WTC11 (cell line): ENCODE measurements around the gene GAS2.

Source experiments
- CREM ChIP-seq: sonication (generic); formaldehyde crosslinking; IDR thresholded peaks from 2 replicates; pipeline ENCODE4 v1.8.1; 2022; ENCODE audit warnings: mild to moderate bottlenecking, missing genetic modification reagents, moderate library complexity
- FOXP1 ChIP-seq: sonication (generic); formaldehyde crosslinking; IDR thresholded peaks from 2 replicates; pipeline ENCODE4 v1.8.0; 2022; ENCODE audit warnings: missing genetic modification reagents, mild to moderate bottlenecking, moderate library complexity, borderline replicate concordance
- IRF2 ChIP-seq: sonication (generic); formaldehyde crosslinking; IDR thresholded peaks from 2 replicates; pipeline ENCODE4 v1.8.0; 2022; ENCODE audit warnings: low read depth, missing genetic modification reagents, borderline replicate concordance
- NFYB ChIP-seq: sonication (generic); formaldehyde crosslinking; conservative IDR thresholded peaks from 2 replicates; pipeline ENCODE4 v1.8.0; 2022; ENCODE audit warnings: low read depth, missing genetic modification reagents
- TCF7 ChIP-seq: sonication (generic); formaldehyde crosslinking; IDR thresholded peaks from 2 replicates; pipeline ENCODE4 v1.8.0; 2022; ENCODE audit warnings: mild to moderate bottlenecking, low read depth, missing genetic modification reagents, moderate library complexity
- TEAD4 ChIP-seq: sonication (generic); formaldehyde crosslinking; IDR thresholded peaks from 2 replicates; pipeline ENCODE4 v1.8.0; 2022; ENCODE audit warnings: mild to moderate bottlenecking, missing genetic modification reagents
- TP53 ChIP-seq: sonication (generic); formaldehyde crosslinking; IDR thresholded peaks from 2 replicates; pipeline ENCODE4 v1.8.1; 2023; ENCODE audit warnings: mild to moderate bottlenecking, missing genetic modification reagents
- TF ChIP-seq, protein P1 (sequence below): fragments of 200-600 bp; IDR thresholded peaks from 2 replicates; pipeline ENCODE4 v1.8.0; 2022; ENCODE audit warnings: antibody characterized with exemption
- TF ChIP-seq, protein P2 (sequence below): sonication (generic); formaldehyde crosslinking; IDR thresholded peaks from 2 replicates; pipeline ENCODE4 v1.8.1; 2022; ENCODE audit warnings: missing genetic modification reagents, borderline replicate concordance
- TF ChIP-seq, protein P3 (sequence below): sonication (generic); formaldehyde crosslinking; IDR thresholded peaks from 2 replicates; pipeline ENCODE4 v1.8.1; 2023; ENCODE audit warnings: mild to moderate bottlenecking, missing genetic modification reagents, moderate library complexity
- TF ChIP-seq, protein P4 (sequence below): sonication (generic); formaldehyde crosslinking; conservative IDR thresholded peaks from 2 replicates; pipeline ENCODE4 v1.8.1; 2022; ENCODE audit warnings: mild to moderate bottlenecking, missing genetic modification reagents
- TF ChIP-seq, protein P5 (sequence below): sonication (generic); formaldehyde crosslinking; IDR thresholded peaks from 2 replicates; pipeline ENCODE4 v1.8.0; 2022; ENCODE audit warnings: mild to moderate bottlenecking, missing genetic modification reagents

DNA sequence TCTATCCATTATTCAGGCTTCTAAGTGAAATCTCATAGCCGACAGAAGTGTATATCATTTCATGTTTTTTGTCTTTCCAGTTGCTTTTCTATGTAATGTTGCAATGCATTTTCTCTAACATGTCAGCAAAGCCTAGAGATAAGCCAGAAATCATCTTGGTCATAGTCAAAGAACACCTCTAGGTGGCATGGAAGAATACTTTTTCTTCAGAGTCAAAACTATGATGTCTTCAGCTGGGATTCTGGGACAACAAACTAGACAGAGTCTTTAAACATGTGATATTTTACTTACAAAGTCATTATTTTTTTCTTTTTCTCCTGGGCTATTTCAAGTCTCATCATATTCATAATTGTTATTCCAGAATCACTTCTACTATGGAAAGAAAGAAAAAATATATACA, 4.4 kb downstream of the GAS2 start:
- TF ChIP-seq, protein P1, sequence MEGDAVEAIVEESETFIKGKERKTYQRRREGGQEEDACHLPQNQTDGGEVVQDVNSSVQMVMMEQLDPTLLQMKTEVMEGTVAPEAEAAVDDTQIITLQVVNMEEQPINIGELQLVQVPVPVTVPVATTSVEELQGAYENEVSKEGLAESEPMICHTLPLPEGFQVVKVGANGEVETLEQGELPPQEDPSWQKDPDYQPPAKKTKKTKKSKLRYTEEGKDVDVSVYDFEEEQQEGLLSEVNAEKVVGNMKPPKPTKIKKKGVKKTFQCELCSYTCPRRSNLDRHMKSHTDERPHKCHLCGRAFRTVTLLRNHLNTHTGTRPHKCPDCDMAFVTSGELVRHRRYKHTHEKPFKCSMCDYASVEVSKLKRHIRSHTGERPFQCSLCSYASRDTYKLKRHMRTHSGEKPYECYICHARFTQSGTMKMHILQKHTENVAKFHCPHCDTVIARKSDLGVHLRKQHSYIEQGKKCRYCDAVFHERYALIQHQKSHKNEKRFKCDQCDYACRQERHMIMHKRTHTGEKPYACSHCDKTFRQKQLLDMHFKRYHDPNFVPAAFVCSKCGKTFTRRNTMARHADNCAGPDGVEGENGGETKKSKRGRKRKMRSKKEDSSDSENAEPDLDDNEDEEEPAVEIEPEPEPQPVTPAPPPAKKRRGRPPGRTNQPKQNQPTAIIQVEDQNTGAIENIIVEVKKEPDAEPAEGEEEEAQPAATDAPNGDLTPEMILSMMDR, result no peak
- TF ChIP-seq IRF2, result no peak
- TF ChIP-seq CREM, result no peak
- TF ChIP-seq, protein P2, sequence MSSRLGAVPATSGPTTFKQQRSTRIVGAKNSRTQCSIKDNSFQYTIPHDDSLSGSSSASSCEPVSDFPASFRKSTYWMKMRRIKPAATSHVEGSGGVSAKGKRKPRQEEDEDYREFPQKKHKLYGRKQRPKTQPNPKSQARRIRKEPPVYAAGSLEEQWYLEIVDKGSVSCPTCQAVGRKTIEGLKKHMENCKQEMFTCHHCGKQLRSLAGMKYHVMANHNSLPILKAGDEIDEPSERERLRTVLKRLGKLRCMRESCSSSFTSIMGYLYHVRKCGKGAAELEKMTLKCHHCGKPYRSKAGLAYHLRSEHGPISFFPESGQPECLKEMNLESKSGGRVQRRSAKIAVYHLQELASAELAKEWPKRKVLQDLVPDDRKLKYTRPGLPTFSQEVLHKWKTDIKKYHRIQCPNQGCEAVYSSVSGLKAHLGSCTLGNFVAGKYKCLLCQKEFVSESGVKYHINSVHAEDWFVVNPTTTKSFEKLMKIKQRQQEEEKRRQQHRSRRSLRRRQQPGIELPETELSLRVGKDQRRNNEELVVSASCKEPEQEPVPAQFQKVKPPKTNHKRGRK, result no peak
- TF ChIP-seq, protein P3, sequence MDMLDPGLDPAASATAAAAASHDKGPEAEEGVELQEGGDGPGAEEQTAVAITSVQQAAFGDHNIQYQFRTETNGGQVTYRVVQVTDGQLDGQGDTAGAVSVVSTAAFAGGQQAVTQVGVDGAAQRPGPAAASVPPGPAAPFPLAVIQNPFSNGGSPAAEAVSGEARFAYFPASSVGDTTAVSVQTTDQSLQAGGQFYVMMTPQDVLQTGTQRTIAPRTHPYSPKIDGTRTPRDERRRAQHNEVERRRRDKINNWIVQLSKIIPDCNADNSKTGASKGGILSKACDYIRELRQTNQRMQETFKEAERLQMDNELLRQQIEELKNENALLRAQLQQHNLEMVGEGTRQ (CRISPR knock-in tag), result no peak
- TF ChIP-seq TP53, result no peak
- no peak for TF ChIP-seq TEAD4
- TF ChIP-seq, protein P4, sequence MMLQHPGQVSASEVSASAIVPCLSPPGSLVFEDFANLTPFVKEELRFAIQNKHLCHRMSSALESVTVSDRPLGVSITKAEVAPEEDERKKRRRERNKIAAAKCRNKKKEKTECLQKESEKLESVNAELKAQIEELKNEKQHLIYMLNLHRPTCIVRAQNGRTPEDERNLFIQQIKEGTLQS (CRISPR knock-in tag), result no peak
- TF ChIP-seq FOXP1 (CRISPR knock-in tag), result no peak
- TF ChIP-seq, protein P5, sequence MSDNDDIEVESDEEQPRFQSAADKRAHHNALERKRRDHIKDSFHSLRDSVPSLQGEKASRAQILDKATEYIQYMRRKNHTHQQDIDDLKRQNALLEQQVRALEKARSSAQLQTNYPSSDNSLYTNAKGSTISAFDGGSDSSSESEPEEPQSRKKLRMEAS (CRISPR knock-in tag), result no peak
- no peak for TF ChIP-seq TCF7 (CRISPR knock-in tag)
- no peak for TF ChIP-seq NFYB (CRISPR knock-in tag)
